Measurements from ENCODE around the gene ADAM23.

Gene ADAM23

GRCh38 chr2:206432193-206433082 is 10.9 kb upstream of the ADAM23 start:
- DNase-seq: no peak
- no peak for ATAC-seq
- no peaks in the 10 kb centered on the region for H3K36me3 Mint-ChIP-seq (ENCODE audit: low read depth)
- H3K4me1 Mint-ChIP-seq: no peaks in the 10 kb centered on the region
- H3K27ac Mint-ChIP-seq: no peak overlapping the region
- H3K4me3 Mint-ChIP-seq: no peak overlapping the region
- H3K9me3 Mint-ChIP-seq: no peaks in the 10 kb centered on the region
- peaks cover 15% of the 10 kb centered on the region for H3K27me3 Mint-ChIP-seq

GRCh38 chr2:206433190-206433589 is 10.1 kb upstream of the ADAM23 start:
- Mint-ChIP-seq H3K4me3 (no peak overlapping the region), H3K27ac (no peak overlapping the region), H3K27me3 (peaks cover 20% of the 10 kb centered on the region), H3K9me3 (no peaks in the 10 kb centered on the region), H3K4me1 (no peaks in the 10 kb centered on the region), H3K36me3 (ENCODE audit: low read depth) (no peaks in the 10 kb centered on the region)
- no peak for DNase-seq
- no peak for ATAC-seq

DNA sequence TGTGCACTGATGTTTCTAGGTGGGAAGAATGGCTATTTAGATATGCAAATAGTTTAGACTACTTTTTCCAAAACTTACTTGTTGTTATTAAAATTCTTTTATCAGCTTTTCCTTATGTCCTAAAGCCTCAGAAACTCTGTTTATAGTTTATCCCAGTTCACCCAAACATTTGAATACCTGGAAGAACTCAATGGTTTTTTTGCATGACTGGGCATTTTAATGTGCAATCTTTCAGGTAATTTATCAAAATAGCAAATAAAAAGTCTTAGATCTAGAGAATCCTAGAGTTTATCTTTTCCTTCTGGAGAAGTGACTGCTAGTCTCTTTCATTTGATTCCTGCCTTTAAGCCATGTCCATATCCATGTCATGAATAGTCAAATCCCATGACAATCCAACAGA is 9.6 kb upstream of the ADAM23 start:
- no peaks in the 10 kb centered on the region for H3K4me1 Mint-ChIP-seq
- no peak for DNase-seq
- no peak for ATAC-seq
- H3K4me3 Mint-ChIP-seq: no peak overlapping the region
- no peak overlapping the region for H3K27ac Mint-ChIP-seq
- no peaks in the 10 kb centered on the region for H3K9me3 Mint-ChIP-seq
- no peaks in the 10 kb centered on the region for H3K36me3 Mint-ChIP-seq (ENCODE audit: low read depth)
- peaks cover 25% of the 10 kb centered on the region for H3K27me3 Mint-ChIP-seq

DNA sequence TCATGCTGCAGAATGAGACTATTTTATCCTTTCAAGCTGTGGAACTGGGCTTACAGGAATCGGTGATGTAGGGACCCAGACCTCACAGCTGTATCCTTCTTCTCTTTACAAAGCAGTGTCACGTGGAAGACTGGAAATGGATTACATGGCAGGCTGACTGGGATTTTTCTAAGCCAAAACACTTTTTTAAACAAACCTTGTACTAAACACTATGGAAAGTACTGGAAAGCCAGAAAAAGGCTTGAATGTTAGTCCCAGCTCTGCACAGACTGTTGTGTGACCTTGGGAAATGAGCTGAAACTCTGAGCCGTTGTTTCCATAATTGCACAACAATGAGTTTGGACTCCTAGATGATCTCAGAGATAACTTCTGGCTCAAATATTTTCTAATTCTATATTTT is 7.6 kb upstream of the ADAM23 start:
- H3K27me3 Mint-ChIP-seq: peaks cover 41% of the 10 kb centered on the region
- H3K4me1 Mint-ChIP-seq: no peaks in the 10 kb centered on the region
- no peak overlapping the region for H3K27ac Mint-ChIP-seq
- DNase-seq (no peak), ATAC-seq (no peak)
- H3K9me3 Mint-ChIP-seq: no peaks in the 10 kb centered on the region
- no peak overlapping the region for H3K4me3 Mint-ChIP-seq
- H3K36me3 Mint-ChIP-seq (ENCODE audit: low read depth): no peaks in the 10 kb centered on the region

DNA sequence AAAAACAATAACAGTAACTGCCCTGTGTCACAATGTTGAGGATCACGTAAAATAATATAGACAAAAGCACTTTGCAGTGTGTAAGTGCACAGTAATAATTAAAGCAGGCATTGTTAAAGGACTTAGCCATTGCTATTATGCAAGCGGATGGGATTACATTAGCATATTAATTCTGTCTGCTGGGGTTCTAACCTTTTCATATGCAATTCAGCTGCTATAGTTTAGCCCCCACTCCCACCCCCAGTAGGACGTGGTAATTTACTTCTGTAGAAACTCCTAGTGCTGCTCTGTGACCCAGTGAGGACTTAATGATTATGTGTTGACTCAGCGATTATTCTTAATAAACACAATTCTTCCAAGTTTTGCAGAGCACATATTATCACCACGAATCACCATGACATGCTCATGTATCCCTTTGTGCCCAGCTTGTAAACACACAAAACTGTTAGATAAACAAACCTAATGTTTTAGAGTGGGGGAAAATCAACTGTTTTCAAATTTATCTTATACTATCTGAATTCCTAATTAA is 5.1 kb upstream of the ADAM23 start:
- Mint-ChIP-seq H3K27ac (no peak overlapping the region), H3K9me3 (no peaks in the 10 kb centered on the region), H3K36me3 (ENCODE audit: low read depth) (no peaks in the 10 kb centered on the region), H3K27me3 (peaks cover 59% of the 10 kb centered on the region), H3K4me3 (no peak overlapping the region), H3K4me1 (peaks cover 9% of the 10 kb centered on the region)
- DNase-seq (no peak), ATAC-seq (no peak)

- no peaks in the 10 kb centered on the region for H3K9me3 Mint-ChIP-seq
- peaks cover 76% of the 10 kb centered on the region for H3K27me3 Mint-ChIP-seq
- H3K4me1 Mint-ChIP-seq: peaks cover 13% of the 10 kb centered on the region
- no peaks in the 10 kb centered on the region for H3K36me3 Mint-ChIP-seq (ENCODE audit: low read depth)
- H3K27ac Mint-ChIP-seq: no peak overlapping the region
- peak overlapping the region; percentile 58 for H3K4me3 Mint-ChIP-seq
- DNase-seq: no peak
- no peak for ATAC-seq
Observed at GRCh38 chr2:206442474-206442832, 879 bp upstream of the ADAM23 start.

DNA sequence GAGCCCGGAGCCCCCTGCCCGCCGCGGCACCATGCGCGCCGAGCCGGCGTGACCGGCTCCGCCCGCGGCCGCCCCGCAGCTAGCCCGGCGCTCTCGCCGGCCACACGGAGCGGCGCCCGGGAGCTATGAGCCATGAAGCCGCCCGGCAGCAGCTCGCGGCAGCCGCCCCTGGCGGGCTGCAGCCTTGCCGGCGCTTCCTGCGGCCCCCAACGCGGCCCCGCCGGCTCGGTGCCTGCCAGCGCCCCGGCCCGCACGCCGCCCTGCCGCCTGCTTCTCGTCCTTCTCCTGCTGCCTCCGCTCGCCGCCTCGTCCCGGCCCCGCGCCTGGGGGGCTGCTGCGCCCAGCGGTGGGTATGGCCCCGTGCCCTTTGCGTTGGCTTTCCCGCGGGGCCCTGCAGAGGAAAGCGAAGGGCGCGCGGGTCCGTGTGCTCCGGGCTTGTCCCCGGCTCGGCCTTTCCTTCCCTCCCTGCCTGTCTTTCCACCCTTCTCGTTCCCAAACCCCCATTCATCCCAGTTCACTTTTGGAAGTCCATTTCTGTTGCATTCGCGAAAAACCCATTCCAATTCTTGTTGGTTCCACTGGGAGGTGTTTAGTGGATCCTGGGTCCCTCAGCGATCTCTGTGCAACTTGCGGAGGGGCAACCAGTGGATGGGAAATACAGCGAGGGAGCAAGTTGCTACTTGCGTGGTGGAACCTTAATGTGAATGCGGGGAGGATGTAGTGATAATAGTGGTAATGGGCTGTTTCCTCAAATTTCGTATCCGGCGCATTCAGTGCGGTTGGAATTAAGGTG is 599 bp downstream of the ADAM23 start:
- Mint-ChIP-seq H3K4me3 (peak overlapping the region; percentile 80), H3K36me3 (ENCODE audit: low read depth) (no peaks in the 10 kb centered on the region), H3K4me1 (peaks cover 13% of the 10 kb centered on the region), H3K27me3 (peaks cover 69% of the 10 kb centered on the region), H3K9me3 (no peaks in the 10 kb centered on the region), H3K27ac (no peak overlapping the region)
- ATAC-seq (peak; percentile 53), DNase-seq (peak; percentile 21)

DNA sequence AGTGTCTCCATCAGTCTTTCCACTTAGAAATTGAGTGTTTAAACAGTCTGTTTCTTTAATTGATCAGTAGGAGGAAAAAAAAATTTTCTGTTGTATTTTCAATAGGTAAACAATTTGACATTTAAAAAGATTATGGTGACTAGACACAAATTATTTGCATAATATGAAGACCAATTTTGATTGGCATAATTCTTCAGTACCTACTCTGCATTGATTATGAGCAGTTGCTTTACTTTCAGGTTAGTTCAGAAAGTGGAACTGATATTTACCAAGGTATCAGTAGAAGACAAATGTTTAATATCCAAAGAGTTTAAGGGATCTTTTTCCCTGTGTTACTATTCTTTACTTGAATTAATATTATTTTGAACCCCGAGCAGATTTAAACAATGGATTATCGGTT is 2.6 kb downstream of the ADAM23 start:
- H3K4me1 Mint-ChIP-seq: peaks cover 13% of the 10 kb centered on the region
- ATAC-seq (no peak), DNase-seq (no peak)
- no peak overlapping the region for H3K4me3 Mint-ChIP-seq
- no peaks in the 10 kb centered on the region for H3K9me3 Mint-ChIP-seq
- H3K27ac Mint-ChIP-seq: no peak overlapping the region
- H3K36me3 Mint-ChIP-seq (ENCODE audit: low read depth): no peaks in the 10 kb centered on the region
- H3K27me3 Mint-ChIP-seq: peaks cover 61% of the 10 kb centered on the region

GRCh38 chr2:206452242-206452641 is 8.9 kb downstream of the ADAM23 start:
- no peak for ATAC-seq

GRCh38 chr2:206452750-206453149 is 9.4 kb downstream of the ADAM23 start:
- Mint-ChIP-seq H3K27ac (no peak overlapping the region), H3K27me3 (peaks cover 26% of the 10 kb centered on the region), H3K36me3 (ENCODE audit: low read depth) (no peaks in the 10 kb centered on the region), H3K4me3 (no peak overlapping the region), H3K4me1 (no peaks in the 10 kb centered on the region), H3K9me3 (no peaks in the 10 kb centered on the region)
- no peak for DNase-seq
- ATAC-seq: no peak

More at GRCh38 chr2:206452242-206452641, 8.9 kb downstream of the ADAM23 start:
- Mint-ChIP-seq H3K36me3 (ENCODE audit: low read depth) (no peaks in the 10 kb centered on the region), H3K27me3 (peaks cover 31% of the 10 kb centered on the region), H3K4me3 (no peak overlapping the region), H3K9me3 (no peaks in the 10 kb centered on the region), H3K4me1 (no peaks in the 10 kb centered on the region), H3K27ac (no peak overlapping the region)
- DNase-seq: no peak

DNA sequence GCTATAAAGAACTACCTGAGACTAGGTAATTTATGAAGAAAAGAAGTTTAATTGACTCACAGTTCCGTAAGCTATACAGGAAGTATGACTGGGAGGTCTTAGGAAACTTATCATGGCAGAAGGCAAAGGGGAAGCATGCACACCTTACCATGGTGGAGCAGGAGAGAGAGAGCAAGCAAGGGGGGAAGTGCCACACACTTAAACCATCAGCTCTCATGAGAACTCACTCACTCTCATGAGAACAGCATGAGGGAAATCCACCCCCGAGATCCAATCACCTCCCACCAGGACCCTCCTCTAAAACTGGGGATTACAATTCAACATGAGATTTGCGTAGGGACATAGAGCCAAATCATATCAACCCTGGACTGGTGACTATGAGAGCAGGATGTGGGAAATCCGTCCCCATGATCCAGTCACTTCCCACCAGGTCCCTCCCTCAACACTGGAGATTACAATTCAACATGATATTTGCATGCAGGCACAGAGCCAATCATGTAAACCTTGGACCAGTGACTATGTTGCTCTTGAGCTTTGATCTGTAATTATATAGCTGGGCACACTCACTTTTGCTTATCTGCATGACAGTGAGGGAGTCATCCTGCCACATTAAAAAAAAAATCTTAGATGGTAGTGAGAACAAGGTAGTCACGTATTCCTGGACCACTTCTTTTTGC is 12.9 kb downstream of the ADAM23 start:
- ATAC-seq (no peak), DNase-seq (no peak)

DNA sequence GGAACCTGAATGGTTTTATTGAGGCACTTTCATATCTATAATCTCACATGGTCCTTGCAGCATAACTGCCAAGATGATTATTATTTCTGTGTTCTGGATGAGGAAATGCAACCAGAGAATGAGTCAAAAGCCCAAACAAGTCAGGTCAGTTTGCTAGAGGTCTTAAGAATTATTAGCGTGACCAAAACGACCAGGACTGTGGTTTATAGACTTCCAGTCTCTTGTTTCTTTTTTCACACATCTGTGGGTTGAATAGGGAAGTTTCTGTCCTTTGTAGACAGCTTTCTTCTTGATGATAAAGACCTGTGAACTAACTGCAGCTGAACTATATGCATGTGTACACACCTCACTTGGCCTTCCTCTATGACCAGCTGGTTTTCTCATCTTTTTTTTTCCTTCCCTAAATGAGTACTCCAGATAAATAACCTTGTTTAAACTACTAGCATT is 13.9 kb downstream of the ADAM23 start:
- Mint-ChIP-seq H3K9me3 (no peaks in the 10 kb centered on the region), H3K27me3 (peaks cover 24% of the 10 kb centered on the region), H3K36me3 (ENCODE audit: low read depth) (no peaks in the 10 kb centered on the region), H3K27ac (no peak overlapping the region), H3K4me3 (no peak overlapping the region), H3K4me1 (peaks cover 3% of the 10 kb centered on the region)
- no peak for DNase-seq
- ATAC-seq: no peak

More for the DNA sequence above, 12.9 kb downstream of the ADAM23 start:
- Mint-ChIP-seq H3K27me3 (peaks cover 22% of the 10 kb centered on the region), H3K27ac (no peak overlapping the region), H3K4me3 (no peak overlapping the region), H3K36me3 (ENCODE audit: low read depth) (no peaks in the 10 kb centered on the region), H3K4me1 (no peaks in the 10 kb centered on the region), H3K9me3 (no peaks in the 10 kb centered on the region)

DNA sequence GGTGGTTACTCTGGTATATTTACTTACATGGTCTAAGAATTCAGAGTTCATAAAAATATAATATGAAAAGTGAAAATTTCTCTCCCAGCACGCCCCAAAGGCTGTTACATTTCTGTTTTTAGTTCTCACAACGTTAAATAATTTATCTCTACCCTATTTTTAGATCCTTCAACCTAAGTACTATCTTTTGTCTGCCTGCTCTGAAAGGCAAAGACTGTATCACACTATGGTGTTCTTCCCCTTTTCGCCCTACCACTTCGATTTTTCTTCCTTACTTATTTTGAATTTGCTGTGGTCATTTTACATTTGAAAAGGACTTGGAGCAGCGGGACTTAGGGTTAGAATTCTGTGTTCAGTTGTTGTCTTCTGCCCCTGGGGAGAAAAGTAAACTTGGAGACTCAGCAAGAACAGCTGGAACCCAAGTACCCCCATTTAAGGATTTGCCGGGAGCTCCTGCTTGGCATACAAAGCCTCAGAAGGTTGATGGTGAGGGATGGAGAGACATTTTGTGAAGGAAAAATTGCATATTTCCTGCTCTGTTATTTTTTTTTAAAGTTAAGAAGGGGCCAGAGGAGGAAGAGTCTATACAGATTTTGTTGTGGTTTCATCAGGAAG is 19.0 kb downstream of the ADAM23 start:
- H3K9me3 Mint-ChIP-seq: no peaks in the 10 kb centered on the region
- no peaks in the 10 kb centered on the region for H3K36me3 Mint-ChIP-seq (ENCODE audit: low read depth)
- ATAC-seq (no peak), DNase-seq (no peak)
- H3K27me3 Mint-ChIP-seq: peaks cover 15% of the 10 kb centered on the region
- peaks cover 6% of the 10 kb centered on the region for H3K4me1 Mint-ChIP-seq
- H3K4me3 Mint-ChIP-seq: no peak overlapping the region
- H3K27ac Mint-ChIP-seq: no peak overlapping the region

DNA sequence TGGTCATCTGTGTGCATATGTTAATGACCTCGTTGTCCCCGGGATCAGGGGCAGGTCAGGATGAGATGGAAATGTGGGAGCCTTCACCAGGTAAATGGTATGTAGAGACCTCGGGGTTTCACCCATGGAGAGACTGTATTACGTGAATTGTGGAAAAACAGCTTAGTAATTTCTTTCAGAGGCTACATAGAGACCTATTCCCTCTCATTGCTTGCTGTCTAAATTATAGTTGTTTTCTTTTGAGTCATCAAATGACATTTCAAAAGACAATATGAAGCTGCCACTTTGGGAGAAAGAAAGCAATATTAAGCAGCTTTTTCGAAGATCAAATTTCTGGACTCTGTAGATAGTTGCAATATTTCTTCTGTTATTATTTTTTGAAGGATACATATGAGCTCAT is 20.4 kb downstream of the ADAM23 start:
- peaks cover 15% of the 10 kb centered on the region for H3K27me3 Mint-ChIP-seq
- ATAC-seq (no peak), DNase-seq (no peak)
- no peak overlapping the region for H3K4me3 Mint-ChIP-seq
- peaks cover 6% of the 10 kb centered on the region for H3K4me1 Mint-ChIP-seq
- H3K9me3 Mint-ChIP-seq: peaks cover 7% of the 10 kb centered on the region
- no peak overlapping the region for H3K27ac Mint-ChIP-seq
- H3K36me3 Mint-ChIP-seq (ENCODE audit: low read depth): no peaks in the 10 kb centered on the region
